Measurements from ENCODE around the gene PPFIA4.

PPFIA4 gene

GRCh38 chr1:203126866-203127665 is 100.8 kb downstream of the PPFIA4 start:
- no peak for DNase-seq (ENCODE audit: low read depth in 3 of 3)

DNA sequence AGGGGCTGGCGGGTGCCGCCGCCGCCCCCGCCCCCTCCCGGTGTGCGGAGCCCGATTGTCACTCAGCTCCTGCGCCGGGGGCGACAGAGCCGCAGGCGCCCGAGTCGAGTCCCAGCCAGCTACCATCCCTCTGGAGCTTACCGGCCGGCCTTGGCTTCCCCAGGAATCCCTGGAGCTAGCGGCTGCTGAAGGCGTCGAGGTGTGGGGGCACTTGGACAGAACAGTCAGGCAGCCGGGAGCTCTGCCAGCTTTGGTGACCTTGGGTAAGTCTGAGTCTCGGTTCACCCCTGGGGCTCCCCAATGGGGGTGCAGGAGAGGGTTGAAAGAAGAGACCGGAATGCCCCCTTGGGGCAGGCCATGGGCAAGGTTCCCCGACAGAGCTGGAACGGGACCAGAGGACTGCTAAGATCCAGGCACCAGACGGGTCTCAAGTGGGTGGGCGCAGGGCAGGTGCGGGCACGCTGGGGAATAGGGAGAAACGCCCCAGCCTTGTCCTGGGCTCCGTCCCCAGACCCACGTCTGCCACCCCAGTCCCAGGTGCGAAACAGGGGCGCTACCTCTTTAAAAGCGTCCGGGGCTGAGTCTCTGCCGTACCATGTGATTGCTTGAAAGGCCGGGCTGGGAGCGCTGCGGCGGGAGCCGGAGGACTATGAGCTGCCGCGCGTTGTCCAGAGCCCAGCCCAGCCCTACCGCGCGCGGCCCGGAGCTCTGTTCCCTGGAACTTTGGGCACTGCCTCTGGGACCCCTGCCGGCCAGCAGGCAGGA is 101.6 kb downstream of the PPFIA4 start, which contains the start of gene ADORA1:
Gene ADORA1 (plus strand): TSS at position 61 of the 765 bp plus-strand sequence. CDS start 1,116 bp downstream, outside the sequence.
- DNase-seq (ENCODE audit: low read depth in 3 of 3), result no peak

- no peak for DNase-seq (ENCODE audit: low read depth in 3 of 3)
Measured at GRCh38 chr1:203128431-203128715, 102.1 kb downstream of the PPFIA4 start.

Data from stimulated activated CD4-positive, alpha-beta T cell treated with anti-CD3 and anti-CD28 coated beads, TNF-alpha, amount 100 ng/mL, for 48 hours (primary cell).